COLO829 (cell line): ENCODE results near the gene NKAIN4.
A peak's percentile ranks its signal among the peaks of the same experiment; 100 is the strongest.

ENCODE experiments used
- DNase-seq: peaks from one replicate; pipeline ENCODE4 v3.0.0; 2012; ENCODE audit warnings: low spot score

Gene NKAIN4

GRCh38 chr20:63254232-63254605 is at the start of gene NKAIN4:
Gene NKAIN4, minus strand, starts transcription at chr20:63254463. Its CDS starts 13 bp downstream, at chr20:63254450.
- DNase-seq: no peak

- no peak for DNase-seq
These were observed 48.9 kb upstream of the NKAIN4 start for GRCh38 chr20:63303095-63303666.

- DNase-seq: no peak
These were observed 47.4 kb upstream of the NKAIN4 start for GRCh38 chr20:63301671-63302070.

GRCh38 chr20:63298731-63299312 is 44.6 kb upstream of the NKAIN4 start:
- no peak for DNase-seq

GRCh38 chr20:63297796-63298572 is 43.7 kb upstream of the NKAIN4 start:
- DNase-seq: no peak

- DNase-seq: no peak
These were observed 43.1 kb upstream of the NKAIN4 start for GRCh38 chr20:63297371-63297781.

- no peak for DNase-seq
These were observed 42.5 kb upstream of the NKAIN4 start for GRCh38 chr20:63296531-63297299.

GRCh38 chr20:63295846-63296245 is 41.6 kb upstream of the NKAIN4 start:
- no peak for DNase-seq

GRCh38 chr20:63295422-63295821 is 41.2 kb upstream of the NKAIN4 start:
- DNase-seq: no peak

- no peak for DNase-seq
These were observed 40.8 kb upstream of the NKAIN4 start for GRCh38 chr20:63295018-63295417.

- DNase-seq: no peak
These were observed 40.3 kb upstream of the NKAIN4 start for GRCh38 chr20:63294536-63294900.

- DNase-seq: no peak
These were observed 39.7 kb upstream of the NKAIN4 start for GRCh38 chr20:63293871-63294535.

- no peak for DNase-seq
These were observed 39.2 kb upstream of the NKAIN4 start for GRCh38 chr20:63293456-63293855.

- no peak for DNase-seq
These were observed 38.6 kb upstream of the NKAIN4 start, which contains the start of gene COL20A1 for GRCh38 chr20:63292904-63293303. Gene COL20A1, plus strand, starts transcription at chr20:63293186. Its CDS starts 1,922 bp downstream, at chr20:63295108.

GRCh38 chr20:63292292-63292701 is 38.0 kb upstream of the NKAIN4 start:
- no peak for DNase-seq

- no peak for DNase-seq
These were observed 37.5 kb upstream of the NKAIN4 start for GRCh38 chr20:63291811-63292210.

- peak; percentile 69 for DNase-seq
These were observed 36.6 kb upstream of the NKAIN4 start for GRCh38 chr20:63290677-63291472.

GRCh38 chr20:63290136-63290676 is 35.9 kb upstream of the NKAIN4 start:
- DNase-seq: no peak

GRCh38 chr20:63289311-63290135 is 35.3 kb upstream of the NKAIN4 start:
- DNase-seq: no peak
